Measurements from ENCODE around the gene TXNL4B. TPM values are rescaled to one million over a fixed set of nuclear protein-coding genes. Genes with fewer than 3 reads are reported as not detected.

TXNL4B gene
- total RNA-seq, 1 experiment from 2014 or later, result 9.9 TPM

DNA sequence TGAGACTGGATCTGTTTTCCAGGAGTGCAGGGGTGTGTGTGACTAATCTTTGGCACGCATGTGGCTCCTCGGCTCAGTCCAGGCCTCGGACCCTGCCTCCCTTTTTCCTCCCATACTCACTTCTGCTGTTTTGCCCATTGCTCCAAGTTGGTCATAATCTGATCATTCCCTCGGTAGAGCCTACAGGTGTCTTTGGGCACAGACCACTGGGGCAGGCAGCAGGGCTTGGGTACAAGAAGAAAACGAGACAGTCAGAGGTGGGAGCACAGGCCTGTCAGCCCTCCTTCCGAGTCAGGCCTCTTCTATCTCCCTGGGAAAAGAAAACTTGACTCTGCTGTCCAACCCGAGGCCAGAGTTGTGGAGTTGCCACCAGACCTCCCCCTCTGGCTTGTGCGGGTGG is 30.0 kb upstream of the TXNL4B start:
- H3K27me3 ChIP-seq (ENCODE audit: insufficient read depth, low read length), result no peaks in the 10 kb centered on the region
- no peak overlapping the region for H3K4ac ChIP-seq (ENCODE audit: low read depth, low read length)
- H2AFZ ChIP-seq (ENCODE audit: low read length), result no peak overlapping the region
- Mint-ChIP-seq H3K4me3 (no peak overlapping the region), H3K27ac (no peak overlapping the region), H3K9me3 (no peaks in the 10 kb centered on the region), H3K27me3 (ENCODE audit: low read depth) (no peaks in the 10 kb centered on the region), H3K4me1 (peaks cover 11 to 13% of the 10 kb centered on the region in 2 experiments), H3K36me3 (ENCODE audit: insufficient read depth in 1 of 3, low read depth in 3 of 3) (no peaks in the 10 kb centered on the region; a peak in 1 of 7 replicates)
- no peak overlapping the region for H4K91ac ChIP-seq (ENCODE audit: insufficient read length, low read depth, low read length)
- no peak overlapping the region for H2AK5ac ChIP-seq (ENCODE audit: insufficient read length, low read length)
- no peaks in the 10 kb centered on the region; the same call in 1 of the 2 replicates for H3K4me1 ChIP-seq (ENCODE audit: insufficient read depth, low read length)
- no peak overlapping the region for H3K4me2 ChIP-seq (ENCODE audit: insufficient read depth, insufficient read length, low read length)
- H2BK15ac ChIP-seq (ENCODE audit: low read depth, low read length), result no peak overlapping the region
- DNase-seq, result no peak
- no peak overlapping the region for H3K14ac ChIP-seq (ENCODE audit: insufficient read depth, low read length)
- H4K20me1 ChIP-seq (ENCODE audit: control insufficient read depth, insufficient read depth, insufficient read length), result no peaks in the 10 kb centered on the region
- H2BK120ac ChIP-seq (ENCODE audit: low read depth, low read length, poor library complexity, severe bottlenecking), result no peak overlapping the region
- no peak overlapping the region for H4K8ac ChIP-seq (replicated peaks; ENCODE audit: insufficient read length, low read depth, low read length)
- H3K18ac ChIP-seq (ENCODE audit: insufficient read length, low read depth, low read length), result no peak overlapping the region
- H3K9ac ChIP-seq (ENCODE audit: extremely low read depth, insufficient read length, low read length), result no peak overlapping the region
- TF ChIP-seq, protein P1, sequence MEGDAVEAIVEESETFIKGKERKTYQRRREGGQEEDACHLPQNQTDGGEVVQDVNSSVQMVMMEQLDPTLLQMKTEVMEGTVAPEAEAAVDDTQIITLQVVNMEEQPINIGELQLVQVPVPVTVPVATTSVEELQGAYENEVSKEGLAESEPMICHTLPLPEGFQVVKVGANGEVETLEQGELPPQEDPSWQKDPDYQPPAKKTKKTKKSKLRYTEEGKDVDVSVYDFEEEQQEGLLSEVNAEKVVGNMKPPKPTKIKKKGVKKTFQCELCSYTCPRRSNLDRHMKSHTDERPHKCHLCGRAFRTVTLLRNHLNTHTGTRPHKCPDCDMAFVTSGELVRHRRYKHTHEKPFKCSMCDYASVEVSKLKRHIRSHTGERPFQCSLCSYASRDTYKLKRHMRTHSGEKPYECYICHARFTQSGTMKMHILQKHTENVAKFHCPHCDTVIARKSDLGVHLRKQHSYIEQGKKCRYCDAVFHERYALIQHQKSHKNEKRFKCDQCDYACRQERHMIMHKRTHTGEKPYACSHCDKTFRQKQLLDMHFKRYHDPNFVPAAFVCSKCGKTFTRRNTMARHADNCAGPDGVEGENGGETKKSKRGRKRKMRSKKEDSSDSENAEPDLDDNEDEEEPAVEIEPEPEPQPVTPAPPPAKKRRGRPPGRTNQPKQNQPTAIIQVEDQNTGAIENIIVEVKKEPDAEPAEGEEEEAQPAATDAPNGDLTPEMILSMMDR (conservative IDR thresholded peaks at IDR 0.05), result no peak
- no peak overlapping the region for H3K27ac ChIP-seq (ENCODE audit: insufficient read length, low read depth, low read length)
- no peak overlapping the region for H2BK5ac ChIP-seq (ENCODE audit: insufficient read length, low read length)
- no peak overlapping the region for H3K56ac ChIP-seq (ENCODE audit: insufficient read length, low read depth, low read length)
- H2BK12ac ChIP-seq (ENCODE audit: insufficient read length, low read depth, low read length), result no peak overlapping the region
- H4K5ac ChIP-seq (ENCODE audit: insufficient read length, low read depth, low read length), result no peak overlapping the region
- H3T11ph ChIP-seq (ENCODE audit: low read length), result no peak overlapping the region
- no peaks in the 10 kb centered on the region for H3K23me2 ChIP-seq (ENCODE audit: insufficient read length, low read depth, low read length, poor library complexity, severe bottlenecking)
- no peak overlapping the region for H3K23ac ChIP-seq (ENCODE audit: insufficient read length, low read depth, low read length)
- H3K79me2 ChIP-seq (ENCODE audit: insufficient read depth, low read length), result no peaks in the 10 kb centered on the region
- no peak overlapping the region for H2BK20ac ChIP-seq (ENCODE audit: low read depth, low read length, poor library complexity, severe bottlenecking)
- no peaks in the 10 kb centered on the region for H3K79me1 ChIP-seq (ENCODE audit: insufficient read depth, low read depth, low read length, poor library complexity, severe bottlenecking)
- WGBS (ENCODE audit: extremely low coverage, insufficient read length, low lambda C conversion rate), result no CpG with 5 or more reads among the region's 8 CpGs
- no peaks in the 10 kb centered on the region for H3K9me3 ChIP-seq (ENCODE audit: control insufficient read depth, low read depth, low read length)

Data from H9 (cell line).